IMR-90 (cell line): ENCODE measurements around the gene PIK3R3. TPM values are rescaled to one million over a fixed set of nuclear protein-coding genes. Genes with fewer than 3 reads are reported as not detected.

Experiments used
- ATAC-seq: fragments of 200-7000 bp; cut with Tn5 transposase; 2 replicates; pipeline ENCODE4 v1.9.1; 2020; ENCODE audit warnings: low read depth, mild to moderate bottlenecking, moderate library complexity
- BruUV-seq: library from RNA; stranded (reverse); fragments of 400-500 nt; replicated peaks from 2 replicates; lab custom pipeline; 2021; lab: Mats Ljungman, UMichigan
- CTCF ChIA-PET: fragments of 300-600 bp; formaldehyde crosslinking; extraction: SDS; loops from one replicate; lab custom pipeline; 2021; ENCODE audit warnings: antibody characterized with exemption; lab: Yijun Ruan, JAX
- POLR2A ChIA-PET: fragments of 300-600 bp; sonication (Branson Sonifier 250); formaldehyde crosslinking; loops from one replicate; lab custom pipeline; 2022; ENCODE audit warnings: antibody characterized with exemption; ENCODE audit not compliant: unreplicated experiment; lab: Charles Lee
- DNase-seq: peaks from one replicate; pipeline ENCODE4 v3.0.0; 2013
- H2AFZ ChIP-seq: replicated peaks from 2 replicates; pipeline ENCODE3; 2013; ENCODE audit warnings: low read length, mild to moderate bottlenecking; ENCODE audit not compliant: poor library complexity
- H2AK5ac ChIP-seq: 2 replicates; pipeline ENCODE4 v1.6.1; 2013; ENCODE audit warnings: low read depth, low read length, inconsistent platforms
- H2AK9ac ChIP-seq: replicated peaks from 2 replicates; pipeline ENCODE3; 2013; ENCODE audit warnings: mild to moderate bottlenecking, low read depth, low read length, moderate library complexity; ENCODE audit not compliant: poor library complexity
- H2BK120ac ChIP-seq: 2 replicates; pipeline ENCODE4 v1.6.1; 2013; ENCODE audit warnings: low read depth, low read length, inconsistent platforms
- H2BK15ac ChIP-seq: 3 replicates; pipeline ENCODE4 v1.6.1; 2013; ENCODE audit warnings: low read depth, low read length, inconsistent platforms
- H2BK20ac ChIP-seq: 2 replicates; pipeline ENCODE4 v1.6.1; 2013; ENCODE audit warnings: low read depth, mild to moderate bottlenecking, inconsistent platforms, low read length, moderate library complexity
- H2BK5ac ChIP-seq: 2 replicates; pipeline ENCODE4 v1.6.1; 2013; ENCODE audit warnings: mild to moderate bottlenecking, low read depth, low read length, inconsistent platforms; ENCODE audit not compliant: poor library complexity, severe bottlenecking
- H3K14ac ChIP-seq: replicated peaks from 2 replicates; pipeline ENCODE4 v1.6.1; 2013; ENCODE audit warnings: low read depth, low read length, inconsistent platforms
- H3K18ac ChIP-seq: 2 replicates; pipeline ENCODE4 v1.6.1; 2013; ENCODE audit warnings: low read depth, low read length, control low read depth
- H3K23ac ChIP-seq: 2 replicates; pipeline ENCODE4 v1.6.1; 2013; ENCODE audit warnings: low read depth, low read length, inconsistent platforms
- H3K27ac ChIP-seq: 2 replicates; pipeline ENCODE4 v1.5.1; 2013; ENCODE audit warnings: mild to moderate bottlenecking, control low read depth, low read length; ENCODE audit not compliant: insufficient read depth
- H3K27me3 ChIP-seq: 2 replicates; pipeline ENCODE4 v1.6.1; 2013; ENCODE audit warnings: low read length; ENCODE audit not compliant: control insufficient read depth, insufficient read depth
- H3K36me3 ChIP-seq: 2 replicates; pipeline ENCODE4 v1.6.1; 2013; ENCODE audit warnings: low read length, mixed read lengths; ENCODE audit not compliant: control insufficient read depth, insufficient read depth
- H3K4ac ChIP-seq: 2 replicates; pipeline ENCODE4 v1.6.1; 2013; ENCODE audit warnings: low read depth, low read length, inconsistent platforms
- H3K4me1 ChIP-seq: 2 replicates; pipeline ENCODE4 v1.6.1; 2013; ENCODE audit warnings: low read length, mixed read lengths; ENCODE audit not compliant: control insufficient read depth, insufficient read depth
- H3K4me2 ChIP-seq: 2 replicates; pipeline ENCODE4 v1.6.1; 2013; ENCODE audit warnings: low read depth, mild to moderate bottlenecking, control low read depth, low read length, moderate library complexity
- H3K4me3 ChIP-seq: 2 replicates; pipeline ENCODE4 v1.5.1; 2013; ENCODE audit warnings: low read depth, mild to moderate bottlenecking, control low read depth, low read length, moderate library complexity; ENCODE audit not compliant: insufficient read depth
- H3K56ac ChIP-seq: 2 replicates; pipeline ENCODE4 v1.6.1; 2013; ENCODE audit warnings: low read length, inconsistent platforms; ENCODE audit not compliant: insufficient read depth; ENCODE audit errors: extremely low read depth
- H3K79me1 ChIP-seq, 2 experiments: 2 replicates each; pipeline ENCODE4 v1.6.1; 2013; ENCODE audit warnings: low read length in 2 of 2, inconsistent platforms in 1 of 2, low read depth in 1 of 2
- H3K9ac ChIP-seq: 2 replicates; pipeline ENCODE4 v1.6.1; 2013; ENCODE audit warnings: low read depth, low read length, control low read depth
- H3K9me1 ChIP-seq: 2 replicates; pipeline ENCODE4 v1.6.1; 2013; ENCODE audit warnings: low read length, inconsistent platforms; ENCODE audit not compliant: insufficient read depth
- H3K9me3 ChIP-seq: 2 replicates; pipeline ENCODE4 v1.6.1; 2013; ENCODE audit warnings: low read length; ENCODE audit not compliant: control insufficient read depth, insufficient read depth
- H4K20me1 ChIP-seq: 2 replicates; pipeline ENCODE4 v1.6.1; 2013; ENCODE audit warnings: low read length, inconsistent platforms; ENCODE audit not compliant: insufficient read depth
- H4K5ac ChIP-seq: 2 replicates; pipeline ENCODE4 v1.6.1; 2013; ENCODE audit warnings: mild to moderate bottlenecking, low read depth, low read length, control low read depth
- H4K8ac ChIP-seq, 2 experiments: 2 replicates each; pipeline ENCODE4 v1.6.1; 2013; ENCODE audit warnings: low read depth in 2 of 2, low read length in 2 of 2, control low read depth in 1 of 2, inconsistent platforms in 1 of 2
- H4K91ac ChIP-seq: 2 replicates; pipeline ENCODE4 v1.6.1; 2013; ENCODE audit warnings: low read depth, low read length, inconsistent platforms; ENCODE audit not compliant: insufficient read depth
- BHLHE40 ChIP-seq: fragments of 150-350 bp; IDR thresholded peaks from 2 replicates; pipeline ENCODE4 v1.6.1; 2016; ENCODE audit warnings: mild to moderate bottlenecking, low read depth, low read length
- CHD1 ChIP-seq: IDR thresholded peaks from 2 replicates; pipeline ENCODE4 v1.6.1; 2012; ENCODE audit warnings: low read depth, low read length, improper control_type of control experiment
- ELK1 ChIP-seq: fragments of 150-350 bp; IDR thresholded peaks from 2 replicates; pipeline ENCODE4 v1.6.1; 2016; ENCODE audit warnings: low read depth, mild to moderate bottlenecking, low read length, moderate library complexity, borderline replicate concordance
- MAFK ChIP-seq: IDR thresholded peaks from 2 replicates; pipeline ENCODE4 v1.6.1; 2012; ENCODE audit warnings: low read depth, low read length, improper control_type of control experiment
- MAZ ChIP-seq: IDR thresholded peaks from 2 replicates; pipeline ENCODE4 v1.6.1; 2012; ENCODE audit warnings: low read depth, mild to moderate bottlenecking, low read length, improper control_type of control experiment, moderate library complexity, borderline replicate concordance
- NFE2L2 ChIP-seq: fragments of 150-350 bp; IDR thresholded peaks from 2 replicates; pipeline ENCODE4 v1.6.1; 2016; ENCODE audit warnings: low read depth, mild to moderate bottlenecking, low read length
- POLR2A ChIP-seq: IDR thresholded peaks from 2 replicates; pipeline ENCODE4 v1.6.1; 2012; ENCODE audit warnings: mild to moderate bottlenecking, low read depth, low read length
- RCOR1 ChIP-seq: IDR thresholded peaks from 2 replicates; pipeline ENCODE4 v1.6.1; 2012; ENCODE audit warnings: mild to moderate bottlenecking, low read length, improper control_type of control experiment; ENCODE audit not compliant: insufficient replicate concordance
- RFX5 ChIP-seq: IDR thresholded peaks from 2 replicates; pipeline ENCODE4 v1.8.0; 2012; ENCODE audit warnings: low read depth, mild to moderate bottlenecking, low read length, moderate library complexity
- SMC3 ChIP-seq: fragments of 150-350 bp; IDR thresholded peaks from 2 replicates; pipeline ENCODE4 v1.6.1; 2016; ENCODE audit warnings: low read depth, mild to moderate bottlenecking, antibody characterized with exemption, low read length, moderate library complexity
- USF2 ChIP-seq: fragments of 150-350 bp; IDR thresholded peaks from 2 replicates; pipeline ENCODE4 v1.6.1; 2017; ENCODE audit warnings: mild to moderate bottlenecking, antibody characterized with exemption, low read length, low read depth
- WGBS, 2 experiments: methylation state at CpG; one replicate each; pipeline versions ENCODE4 v1.1.5 to v1.1.7; 2013; ENCODE audit warnings: missing lambda C conversion rate in 2 of 2; ENCODE audit not compliant: insufficient read length in 1 of 2; ENCODE audit errors: extremely low coverage in 2 of 2; 5-methylcytosine and 5-hydroxymethylcytosine counted together
- dilution Hi-C: fragments of 300-500 bp; cut with HindIII; formaldehyde crosslinking; loops from one replicate; pipeline ENCODE4 v1.14.3; 2018; ENCODE audit warnings: low sequenced_read_pairs; ENCODE audit not compliant: unreplicated experiment
- in situ Hi-C: fragments of 300-500 bp; cut with MboI; formaldehyde crosslinking; loops from 3 replicates; pipeline ENCODE4 v1.14.3; 2019; ENCODE audit warnings: low sequenced_read_pairs, inconsistent platforms, mixed read lengths
- intact Hi-C: fragments of 100-400 bp; cut with micrococcal nuclease; formaldehyde crosslinking; loops from 2 replicates; pipeline ENCODE4 v1.10.0; 2022
- polyA plus RNA-seq, 3 experiments: library from polyadenylated mRNA; depleted of rRNA; stranded (reverse); fragments of >200 nt; gene quantifications; 2 replicates each; pipeline ENCODE4 v1.2.3, GENCODE V29; 2012; ENCODE audit warnings: low replicate concordance in 1 of 3
- total RNA-seq: library from RNA; depleted of rRNA; stranded (reverse); fragments of >200 nt; gene quantifications from 2 replicates; pipeline ENCODE4 v1.2.3, GENCODE V29; 2012

The PIK3R3 gene
- total and polyA plus RNA-seq, 2 of the 4 experiments (the other 2 are of a cell fraction) = 5.3 to 9.9 TPM

GRCh38 chr1:46013581-46013980 is 118.8 kb downstream of the PIK3R3 start:
- Histone ChIP-seq H2BK5ac (no peak overlapping the region), H4K20me1 (no peaks in the 10 kb centered on the region), H2AK5ac (no peak overlapping the region), H3K23ac (no peak overlapping the region), H3K4me1 (no peaks in the 10 kb centered on the region), H2BK15ac (no peak overlapping the region), H4K91ac (no peak overlapping the region), H4K8ac (no peak overlapping the region), H3K9ac (no peak overlapping the region), H3K4ac (no peak overlapping the region), H3K14ac (no peak overlapping the region), H3K27me3 (no peaks in the 10 kb centered on the region), H3K4me2 (no peak overlapping the region), H3K27ac (no peak overlapping the region), H2BK20ac (no peak overlapping the region), H4K5ac (no peak overlapping the region), H3K4me3 (no peak overlapping the region), H3K36me3 (peaks cover 13% of the 10 kb centered on the region), H2AFZ (no peak overlapping the region), H3K18ac (no peak overlapping the region), H2AK9ac (no peak overlapping the region), H3K9me3 (no peaks in the 10 kb centered on the region), H3K56ac (no peak overlapping the region), H3K9me1 (peaks cover 7% of the 10 kb centered on the region; the same call in 1 of the 2 replicates), H3K79me1 (no peaks in the 10 kb centered on the region), H2BK120ac (no peak overlapping the region)
- intact Hi-C loops = no loop called here
- dilution Hi-C loops = no loop called here
- in situ Hi-C loops = no loop called here
- peak; percentile 37 for DNase-seq
- CTCF ChIA-PET = interaction anchor here (0.7 kb wide), 1 partner anchor 24 kb away, joined by 3 read pairs; no protein-coding TSS in a partner anchor
- no TSS peak for BruUV-seq
- POLR2A ChIA-PET = no interaction called here
- no peak for TF ChIP-seq BHLHE40
- TF ChIP-seq ELK1 = no peak
- TF ChIP-seq POLR2A = no peak
- no peak for TF ChIP-seq SMC3
- no peak for TF ChIP-seq MAFK
- TF ChIP-seq USF2 = no peak
- TF ChIP-seq RFX5 = no peak
- TF ChIP-seq CHD1 = no peak
- no peak for TF ChIP-seq NFE2L2
- no peak for TF ChIP-seq MAZ
- TF ChIP-seq RCOR1 = no peak
- WGBS, 2 experiments = no CpG with 5 or more reads among the region's 3 CpGs
- ATAC-seq = no peak
